Measurements from ENCODE around the gene CTPS2.

Gene CTPS2

DNA sequence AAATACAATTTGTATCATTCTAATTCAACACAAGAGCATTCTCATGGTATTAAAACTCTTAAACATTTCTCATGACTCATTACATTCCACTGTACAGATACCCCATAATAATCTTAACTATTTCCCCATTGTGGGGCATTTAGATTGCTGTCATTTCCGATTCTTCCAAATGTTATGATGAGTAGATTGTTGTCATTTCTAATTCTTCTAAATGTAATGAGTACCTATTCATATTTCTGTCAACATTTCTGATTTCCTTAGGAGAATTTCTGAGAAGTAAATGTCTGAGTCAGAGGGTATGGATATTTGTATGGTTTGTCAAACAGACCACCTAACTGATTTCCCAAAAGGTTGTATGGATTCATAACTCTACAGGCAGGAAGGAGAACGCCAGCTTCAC, 54.2 kb downstream of the CTPS2 start:
- TF ChIP-seq POLR2AphosphoS5 (IDR thresholded peaks at IDR 0.05; ENCODE audit: low read depth, low read length) (no peak), FOXP2 (optimal IDR thresholded peaks at IDR 0.05; ENCODE audit: borderline replicate concordance, extremely low read depth, extremely low read length, insufficient read depth) (no peak), TAF1 (IDR thresholded peaks at IDR 0.05; ENCODE audit: borderline replicate concordance, insufficient read depth, low read length) (no peak), SIN3A (IDR thresholded peaks at IDR 0.05; ENCODE audit: borderline replicate concordance, insufficient read depth, low read length) (no peak)
- TF ChIP-seq, protein P1, sequence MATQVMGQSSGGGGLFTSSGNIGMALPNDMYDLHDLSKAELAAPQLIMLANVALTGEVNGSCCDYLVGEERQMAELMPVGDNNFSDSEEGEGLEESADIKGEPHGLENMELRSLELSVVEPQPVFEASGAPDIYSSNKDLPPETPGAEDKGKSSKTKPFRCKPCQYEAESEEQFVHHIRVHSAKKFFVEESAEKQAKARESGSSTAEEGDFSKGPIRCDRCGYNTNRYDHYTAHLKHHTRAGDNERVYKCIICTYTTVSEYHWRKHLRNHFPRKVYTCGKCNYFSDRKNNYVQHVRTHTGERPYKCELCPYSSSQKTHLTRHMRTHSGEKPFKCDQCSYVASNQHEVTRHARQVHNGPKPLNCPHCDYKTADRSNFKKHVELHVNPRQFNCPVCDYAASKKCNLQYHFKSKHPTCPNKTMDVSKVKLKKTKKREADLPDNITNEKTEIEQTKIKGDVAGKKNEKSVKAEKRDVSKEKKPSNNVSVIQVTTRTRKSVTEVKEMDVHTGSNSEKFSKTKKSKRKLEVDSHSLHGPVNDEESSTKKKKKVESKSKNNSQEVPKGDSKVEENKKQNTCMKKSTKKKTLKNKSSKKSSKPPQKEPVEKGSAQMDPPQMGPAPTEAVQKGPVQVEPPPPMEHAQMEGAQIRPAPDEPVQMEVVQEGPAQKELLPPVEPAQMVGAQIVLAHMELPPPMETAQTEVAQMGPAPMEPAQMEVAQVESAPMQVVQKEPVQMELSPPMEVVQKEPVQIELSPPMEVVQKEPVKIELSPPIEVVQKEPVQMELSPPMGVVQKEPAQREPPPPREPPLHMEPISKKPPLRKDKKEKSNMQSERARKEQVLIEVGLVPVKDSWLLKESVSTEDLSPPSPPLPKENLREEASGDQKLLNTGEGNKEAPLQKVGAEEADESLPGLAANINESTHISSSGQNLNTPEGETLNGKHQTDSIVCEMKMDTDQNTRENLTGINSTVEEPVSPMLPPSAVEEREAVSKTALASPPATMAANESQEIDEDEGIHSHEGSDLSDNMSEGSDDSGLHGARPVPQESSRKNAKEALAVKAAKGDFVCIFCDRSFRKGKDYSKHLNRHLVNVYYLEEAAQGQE (IDR thresholded peaks at IDR 0.05; ENCODE audit: insufficient read depth in 1 of 2, low read depth in 2 of 2, low read length in 2 of 2), result no peak

DNA sequence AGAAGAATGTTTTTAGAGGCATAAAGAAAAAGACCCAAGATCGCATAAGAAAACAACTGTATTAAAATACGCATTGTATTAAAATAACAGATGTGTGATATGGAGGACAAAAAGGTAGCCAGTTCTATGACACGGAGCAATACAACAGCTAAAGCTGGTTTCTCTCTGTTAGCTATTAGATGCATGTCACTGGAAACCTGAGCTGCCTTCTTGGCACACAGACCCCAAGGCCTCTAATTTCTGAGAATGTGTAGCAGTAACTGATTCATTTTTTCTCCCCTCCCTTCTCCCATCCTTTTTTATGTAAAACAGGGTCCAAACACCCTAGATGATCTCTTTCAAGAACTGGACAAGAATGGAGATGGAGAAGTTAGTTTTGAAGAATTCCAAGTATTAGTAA, 58.4 kb downstream of the CTPS2 start:
- TF ChIP-seq FOXP2 (optimal IDR thresholded peaks at IDR 0.05; ENCODE audit: borderline replicate concordance, extremely low read depth, extremely low read length, insufficient read depth) (no peak), TAF1 (IDR thresholded peaks at IDR 0.05; ENCODE audit: borderline replicate concordance, insufficient read depth, low read length) (no peak), POLR2AphosphoS5 (IDR thresholded peaks at IDR 0.05; ENCODE audit: low read depth, low read length) (no peak), SIN3A (IDR thresholded peaks at IDR 0.05; ENCODE audit: borderline replicate concordance, insufficient read depth, low read length) (no peak)
- TF ChIP-seq, protein P1 (IDR thresholded peaks at IDR 0.05; ENCODE audit: insufficient read depth in 1 of 2, low read depth in 2 of 2, low read length in 2 of 2), result no peak

DNA sequence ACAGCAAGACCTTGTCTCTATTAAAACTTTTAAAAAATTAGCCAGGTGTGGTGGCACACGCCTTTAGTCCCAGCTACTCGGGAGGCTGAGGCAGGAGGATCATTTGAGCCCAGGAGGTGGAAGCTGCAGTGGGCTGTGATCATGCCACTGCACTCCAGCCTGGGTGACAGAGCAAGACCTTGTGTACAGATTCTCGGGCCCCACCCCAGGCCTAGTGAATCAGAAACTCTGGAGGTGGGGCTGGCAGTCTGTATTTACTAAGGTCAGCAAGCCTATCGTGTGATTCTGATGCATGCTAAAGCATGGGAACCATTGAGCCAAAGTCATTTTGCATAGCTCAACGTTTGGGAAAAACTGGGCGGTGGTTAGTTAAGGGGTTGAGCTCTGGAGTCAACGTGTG, 59.0 kb downstream of the CTPS2 start:
- TF ChIP-seq TAF1 (IDR thresholded peaks at IDR 0.05; ENCODE audit: borderline replicate concordance, insufficient read depth, low read length), result no peak
- TF ChIP-seq, protein P1 (IDR thresholded peaks at IDR 0.05; ENCODE audit: insufficient read depth in 1 of 2, low read depth in 2 of 2, low read length in 2 of 2), result no peak
- TF ChIP-seq POLR2AphosphoS5 (IDR thresholded peaks at IDR 0.05; ENCODE audit: low read depth, low read length), result no peak
- TF ChIP-seq SIN3A (IDR thresholded peaks at IDR 0.05; ENCODE audit: borderline replicate concordance, insufficient read depth, low read length), result no peak
- TF ChIP-seq FOXP2 (optimal IDR thresholded peaks at IDR 0.05; ENCODE audit: borderline replicate concordance, extremely low read depth, extremely low read length, insufficient read depth), result no peak

DNA sequence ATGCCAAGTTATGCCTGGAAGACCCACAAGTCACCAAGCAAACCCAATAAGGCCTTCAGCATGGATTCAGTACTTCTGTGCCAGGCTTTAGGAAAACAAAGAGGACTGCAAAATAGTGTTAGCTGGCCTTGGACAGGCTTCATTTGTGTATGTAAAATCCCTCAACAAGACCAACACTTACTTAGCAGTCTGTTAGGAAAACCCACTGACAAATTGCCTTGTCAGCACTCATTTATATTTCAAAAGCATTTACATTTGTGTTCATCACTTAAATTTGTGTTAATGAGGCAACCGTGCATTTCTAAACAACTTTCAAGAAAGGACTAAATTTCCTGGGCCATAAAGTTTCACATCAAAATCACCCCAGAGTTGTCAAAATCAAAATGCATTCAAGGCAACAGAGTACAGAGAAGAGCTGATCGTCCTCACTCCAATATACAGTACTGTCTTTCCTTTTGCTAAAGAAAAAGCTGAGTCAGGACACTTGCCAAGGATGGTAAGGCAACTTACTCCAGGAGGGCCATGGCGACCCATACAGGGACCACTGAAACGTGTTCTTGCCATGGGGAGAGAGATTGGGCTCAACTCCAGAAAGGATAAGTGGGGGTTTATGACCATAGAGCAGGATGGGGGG, 61.0 kb downstream of the CTPS2 start:
- TF ChIP-seq, protein P1 (IDR thresholded peaks at IDR 0.05; ENCODE audit: insufficient read depth in 1 of 2, low read depth in 2 of 2, low read length in 2 of 2), result no peak
- TF ChIP-seq TAF1 (IDR thresholded peaks at IDR 0.05; ENCODE audit: borderline replicate concordance, insufficient read depth, low read length), result no peak
- no peak for TF ChIP-seq SIN3A (IDR thresholded peaks at IDR 0.05; ENCODE audit: borderline replicate concordance, insufficient read depth, low read length)
- TF ChIP-seq FOXP2 (optimal IDR thresholded peaks at IDR 0.05; ENCODE audit: borderline replicate concordance, extremely low read depth, extremely low read length, insufficient read depth), result no peak
- no peak for TF ChIP-seq POLR2AphosphoS5 (IDR thresholded peaks at IDR 0.05; ENCODE audit: low read depth, low read length)

Data from PFSK-1 (cell line).